CD4-positive, alpha-beta T cell treated with Interleukin-2 at 100 ng/mL for 4 hours (primary cell): ENCODE data around the gene DIDO1.

Source experiments
- DNase-seq: peaks from one replicate; pipeline ENCODE4 v3.0.0-alpha.2; 2020; ENCODE audit warnings: low spot score

Gene DIDO1

DNA sequence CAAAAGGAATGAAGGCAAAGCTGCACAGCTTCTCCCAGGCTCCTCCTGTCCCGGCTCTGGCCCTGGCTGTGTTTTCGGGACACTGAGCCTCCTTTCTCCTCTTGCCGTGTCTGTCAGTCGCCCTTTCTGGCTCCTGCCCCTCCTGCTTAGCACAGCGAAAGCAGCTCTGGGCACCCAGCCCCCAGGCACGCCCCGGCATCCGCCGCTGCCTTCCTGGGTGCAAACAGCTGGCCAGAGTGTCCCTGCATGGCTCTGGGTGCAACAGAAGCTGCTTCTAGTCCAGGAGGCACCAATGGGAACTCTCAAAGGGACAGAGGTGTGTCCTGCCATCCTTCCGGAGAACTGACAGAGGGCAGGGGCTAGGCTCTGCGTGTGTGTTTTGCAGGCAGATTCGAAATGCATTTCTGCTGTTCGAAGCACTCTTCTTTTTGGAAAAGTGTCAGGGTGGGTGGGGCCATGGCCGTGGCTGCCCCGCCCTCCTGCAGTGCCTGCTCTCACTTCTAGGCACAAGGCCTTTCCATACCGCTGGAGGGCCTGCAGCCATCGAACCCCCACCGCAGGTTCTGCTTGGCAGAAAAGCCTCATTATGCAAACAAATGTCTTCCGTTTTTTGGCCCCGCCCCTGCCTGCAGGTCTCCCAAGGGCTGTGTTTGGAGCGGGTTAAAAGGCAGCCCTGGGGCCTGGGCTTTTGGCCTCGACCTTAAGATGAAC, 93.9 kb downstream of the DIDO1 start:
- peak; percentile 7 for DNase-seq

DNA sequence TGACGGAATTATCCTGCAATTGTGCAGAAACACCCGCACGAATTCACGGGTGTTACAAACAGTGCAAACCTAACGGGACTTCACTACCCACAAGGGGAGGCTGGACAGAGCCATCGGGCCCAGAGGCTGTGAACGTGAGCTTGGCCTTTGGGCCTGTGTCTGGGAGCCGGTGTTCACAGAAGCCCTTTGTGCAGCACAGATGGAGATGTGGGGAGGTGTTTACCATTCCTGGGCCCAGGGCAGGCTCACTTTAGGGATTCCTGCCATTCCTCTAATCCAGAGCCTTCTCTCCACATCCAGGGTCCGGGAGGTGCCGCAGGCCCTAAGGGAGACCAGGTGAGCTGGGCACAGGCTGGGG, 94.5 kb downstream of the DIDO1 start:
- no peak for DNase-seq

DNA sequence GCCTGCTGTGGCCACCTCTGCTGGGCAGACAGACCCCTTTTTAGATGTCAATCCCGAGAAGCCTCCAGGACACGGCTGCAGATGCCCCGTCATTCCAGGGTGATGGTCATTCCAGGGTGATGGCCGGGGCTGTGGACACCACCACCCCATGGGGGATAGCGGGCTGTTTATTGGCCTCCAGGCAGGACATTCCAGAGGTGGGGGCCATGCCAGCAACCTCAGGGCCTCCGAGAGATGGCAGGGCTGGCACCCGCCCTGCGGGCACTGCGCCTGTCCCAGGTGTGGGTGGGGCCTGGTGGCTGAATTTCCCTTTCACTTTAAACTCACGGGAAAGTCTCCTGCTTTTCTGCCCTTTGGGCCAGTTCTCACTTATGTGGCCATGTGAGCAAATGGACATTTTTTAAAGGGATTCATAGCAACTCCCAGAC, 94.9 kb downstream of the DIDO1 start:
- no peak for DNase-seq

DNA sequence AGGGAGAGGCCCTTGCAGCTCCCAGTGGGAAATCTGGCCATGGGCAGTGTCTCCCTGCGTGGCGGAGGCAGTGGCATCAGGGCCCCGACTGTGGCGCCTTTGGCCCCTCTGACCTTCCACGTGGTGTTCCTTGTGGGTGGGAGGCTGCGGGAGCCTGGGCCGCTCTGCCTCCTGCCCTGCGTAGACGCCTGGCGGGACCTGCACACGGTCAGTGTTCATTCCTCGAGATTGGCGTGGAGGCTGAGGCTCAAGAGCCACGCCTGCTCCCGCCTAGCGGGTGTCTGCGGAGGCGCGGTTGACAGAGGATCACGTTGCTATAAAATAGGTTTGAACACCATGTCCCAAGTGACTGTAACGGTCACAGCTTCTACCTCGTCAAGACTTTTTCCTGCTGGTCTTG, 95.5 kb downstream of the DIDO1 start:
- no peak for DNase-seq

DNA sequence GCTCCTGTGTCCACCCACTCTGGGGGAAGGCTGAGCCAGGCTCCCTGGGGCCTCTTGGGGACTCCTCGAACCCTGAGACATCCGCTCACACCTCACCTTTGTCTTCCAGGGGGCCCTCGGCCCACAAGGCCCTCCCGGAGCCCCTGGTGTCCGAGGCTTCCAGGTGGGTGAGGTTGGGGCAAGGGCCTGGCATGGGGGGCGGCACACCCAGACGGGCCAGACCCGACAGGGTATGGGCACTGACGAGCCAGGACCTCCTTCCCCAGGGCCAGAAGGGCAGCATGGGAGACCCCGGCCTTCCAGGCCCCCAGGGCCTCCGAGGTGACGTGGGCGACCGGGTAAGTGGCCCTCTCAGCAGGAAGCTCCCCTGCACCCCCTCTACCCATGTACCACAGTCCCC, 96.1 kb downstream of the DIDO1 start:
- DNase-seq = no peak

DNA sequence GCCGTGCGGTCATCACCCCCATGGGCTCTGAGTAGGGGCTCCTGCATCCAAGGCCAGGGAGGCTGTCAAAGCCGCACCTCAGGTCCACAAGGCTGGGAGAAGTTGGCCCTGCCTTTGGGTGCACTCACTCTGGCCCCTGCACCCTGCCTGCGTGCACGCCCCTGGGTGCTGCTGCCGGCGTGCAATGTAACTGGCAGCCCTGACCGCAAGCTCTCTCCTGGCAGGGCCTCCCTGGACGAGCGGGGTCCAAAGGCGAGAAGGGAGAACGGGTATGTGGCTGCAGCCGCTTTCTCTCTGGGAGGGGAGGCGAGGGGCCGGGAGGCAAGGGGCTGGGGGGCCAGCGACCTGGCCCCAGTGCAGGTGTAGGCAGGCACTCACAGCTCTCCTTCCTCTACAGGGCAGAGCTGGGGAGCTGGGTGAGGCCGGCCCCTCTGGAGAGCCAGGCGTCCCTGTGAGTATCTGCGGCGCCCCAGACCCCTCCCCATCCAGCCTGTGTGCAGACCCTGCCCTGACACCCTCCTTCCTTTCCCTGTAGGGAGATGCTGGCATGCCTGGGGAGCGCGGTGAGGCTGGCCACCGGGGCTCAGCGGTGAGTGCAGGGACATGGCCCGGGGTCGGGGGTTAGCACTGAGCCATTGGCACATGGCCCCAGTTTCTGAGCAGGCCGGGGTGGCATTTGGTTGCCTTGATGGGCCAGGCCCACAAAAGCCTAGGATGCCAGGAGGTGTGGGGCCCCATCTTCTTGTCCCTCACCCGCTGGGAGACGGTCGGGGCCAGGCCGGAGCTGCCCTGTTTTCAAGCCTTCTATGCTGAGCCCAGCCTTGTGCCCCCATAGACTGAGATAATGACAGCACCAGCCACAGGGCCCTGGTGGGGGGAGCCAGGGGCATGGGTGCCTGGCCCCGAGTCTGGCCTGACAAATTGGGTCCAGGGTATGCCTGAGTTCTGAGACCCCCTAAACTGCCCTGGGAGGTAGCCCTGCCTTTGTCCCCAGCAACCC, 96.8 kb downstream of the DIDO1 start:
- no peak for DNase-seq

DNA sequence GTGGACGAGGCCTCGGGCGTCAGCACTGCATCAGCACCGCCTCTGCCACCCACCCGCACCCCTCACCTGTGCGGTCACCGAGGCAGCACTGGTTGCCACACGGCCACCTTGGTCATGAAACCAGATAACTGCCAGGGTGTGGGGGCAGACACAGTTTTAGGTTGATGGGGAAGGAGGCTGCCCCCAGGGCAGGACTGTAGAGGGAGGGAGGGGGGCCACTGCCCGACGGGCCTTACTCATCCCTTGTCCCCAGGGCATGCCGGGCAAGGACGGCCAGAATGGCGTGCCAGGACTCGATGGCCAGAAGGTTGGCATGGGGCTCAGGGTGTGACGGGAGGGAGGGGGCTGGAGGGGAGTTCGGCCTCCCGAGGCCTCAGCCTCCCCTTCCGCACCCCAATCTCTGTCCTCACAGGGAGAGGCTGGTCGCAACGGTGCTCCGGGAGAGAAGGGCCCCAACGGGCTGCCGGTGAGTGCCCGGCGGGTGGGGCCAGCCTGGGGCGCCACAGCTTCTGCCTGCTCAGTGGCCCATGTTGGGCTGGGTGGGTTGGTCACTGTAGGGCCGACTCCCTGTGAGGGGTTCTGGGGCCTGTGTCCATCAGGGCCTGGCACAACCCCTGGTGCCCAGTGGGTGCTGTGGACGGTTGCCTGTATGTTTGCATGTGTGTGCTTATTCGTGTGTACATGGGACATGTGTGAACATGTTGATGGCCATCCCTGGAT, 97.6 kb downstream of the DIDO1 start:
- DNase-seq = no peak

DNA sequence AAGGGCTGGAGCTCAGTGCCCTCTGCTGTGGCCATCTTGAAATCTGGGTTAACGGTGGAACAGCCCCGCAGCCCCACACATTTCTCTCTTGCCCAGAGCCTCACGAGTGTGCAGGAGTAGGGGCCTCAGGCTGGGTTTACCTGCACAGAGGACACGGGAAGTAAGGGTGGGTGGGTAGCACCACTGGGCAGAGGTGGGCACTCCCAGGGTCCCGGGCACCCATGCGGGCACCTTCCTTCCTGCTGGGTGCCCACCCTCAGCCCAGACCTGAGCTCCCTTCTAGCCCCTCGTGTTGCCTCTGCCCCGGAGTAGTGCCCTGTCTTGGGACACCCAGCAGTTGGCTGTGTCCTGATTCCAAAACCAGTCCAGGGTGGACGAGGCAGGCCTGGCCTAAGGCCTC, 98.3 kb downstream of the DIDO1 start:
- DNase-seq = no peak
